ENCODE measurements around the gene G2E3.
"Not testable (repeated sequence)": the region's sequence is repeated elsewhere in the genome, so short reads cannot be mapped to it uniquely, and the experiment has no call there.

G2E3 gene

DNA sequence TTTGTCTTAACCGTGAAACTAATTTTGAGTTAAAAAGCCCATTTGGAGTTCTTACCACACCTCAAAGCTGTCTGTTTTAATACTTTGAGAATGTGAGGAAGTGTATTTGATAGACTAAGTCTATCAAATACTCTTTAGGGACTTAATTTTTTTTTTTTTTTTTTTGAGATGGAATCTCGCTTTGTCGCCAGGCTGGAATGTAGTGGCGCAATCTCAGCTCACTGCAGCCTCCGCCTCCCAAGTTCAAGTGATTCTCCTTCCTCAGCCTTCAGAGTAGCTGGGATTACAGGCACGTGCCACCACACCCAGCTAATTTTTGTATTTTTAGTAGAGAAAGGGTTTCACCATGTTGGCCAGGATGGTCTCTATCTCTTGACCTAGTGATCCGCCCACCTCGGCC is 70.5 kb downstream of the G2E3 start:
- DNase-seq (ENCODE audit: low spot score in 2 of 2); H3K27ac Mint-ChIP-seq; ATAC-seq (ENCODE audit: low read depth): not testable (repeated sequence)

DNA sequence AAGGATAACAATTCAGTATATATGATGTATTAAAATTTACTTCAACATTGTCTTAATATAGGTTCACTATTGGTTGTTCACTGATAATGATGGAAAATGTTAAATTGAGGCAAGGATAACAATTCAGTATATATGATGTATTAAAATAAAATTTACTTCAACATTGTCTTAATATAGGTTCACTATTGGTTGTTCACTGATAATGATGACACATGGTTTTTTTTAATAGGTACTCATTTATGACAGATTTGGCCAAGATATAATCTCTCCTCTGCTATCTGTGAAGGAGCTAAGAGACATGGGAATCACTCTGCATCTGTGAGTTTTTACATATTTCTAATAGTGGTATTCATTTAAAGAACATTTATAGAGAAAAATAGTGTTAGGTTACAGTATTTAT is 71.3 kb downstream of the G2E3 start:
- no peaks in the 10 kb centered on the region for H3K27me3 Mint-ChIP-seq
- H3K4me3 Mint-ChIP-seq: no peak overlapping the region
- no peak for DNase-seq (ENCODE audit: low spot score in 2 of 2)

More for the DNA sequence above, 70.5 kb downstream of the G2E3 start:
- H3K27me3 Mint-ChIP-seq, H3K4me3 Mint-ChIP-seq, H3K9me3 Mint-ChIP-seq: not testable (repeated sequence)
- Mint-ChIP-seq H3K4me1 (peaks cover 15% of the 10 kb centered on the region), H3K36me3 (peaks cover 15% of the 10 kb centered on the region)

DNA sequence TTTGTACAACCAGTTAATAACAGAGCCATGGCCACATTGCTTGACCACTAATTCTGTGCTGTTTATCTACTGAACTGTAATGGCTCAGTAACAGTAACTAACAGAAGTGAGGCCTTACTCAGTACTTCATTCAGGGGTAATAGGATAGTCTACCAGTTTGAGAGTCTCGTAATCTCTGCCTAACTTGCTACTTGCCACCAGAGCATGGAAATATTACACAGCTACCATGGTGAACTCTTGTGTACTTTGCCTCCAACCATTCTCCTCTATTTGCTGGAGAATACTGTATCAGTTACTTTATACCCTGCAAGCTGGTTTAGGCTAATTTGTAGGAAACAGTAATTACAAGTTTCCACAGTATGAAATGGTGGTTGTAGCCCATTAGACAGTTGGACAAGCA is 73.8 kb downstream of the G2E3 start:
- Mint-ChIP-seq H3K36me3 (peaks cover 23% of the 10 kb centered on the region), H3K9me3 (no peaks in the 10 kb centered on the region), H3K4me1 (peaks cover 11% of the 10 kb centered on the region), H3K4me3 (no peak overlapping the region), H3K27me3 (no peaks in the 10 kb centered on the region), H3K27ac (no peak overlapping the region)
- no peak for ATAC-seq (ENCODE audit: low read depth)
- DNase-seq (ENCODE audit: low spot score in 2 of 2): no peak

More for the DNA sequence above, 71.3 kb downstream of the G2E3 start:
- no peak for ATAC-seq (ENCODE audit: low read depth)
- H3K9me3 Mint-ChIP-seq: no peaks in the 10 kb centered on the region
- H3K36me3 Mint-ChIP-seq: peaks cover 12% of the 10 kb centered on the region
- peaks cover 10% of the 10 kb centered on the region for H3K4me1 Mint-ChIP-seq
- H3K27ac Mint-ChIP-seq: no peak overlapping the region

GRCh38 chr14:30638926-30639325 is 80.0 kb downstream of the G2E3 start:
- H3K36me3 Mint-ChIP-seq: peaks cover 24% of the 10 kb centered on the region
- no peak overlapping the region for H3K4me3 Mint-ChIP-seq
- no peaks in the 10 kb centered on the region for H3K9me3 Mint-ChIP-seq
- no peak for ATAC-seq (ENCODE audit: low read depth)
- no peak overlapping the region for H3K27ac Mint-ChIP-seq
- DNase-seq (ENCODE audit: low spot score in 2 of 2): no peak
- no peaks in the 10 kb centered on the region for H3K27me3 Mint-ChIP-seq
- peaks cover 6% of the 10 kb centered on the region for H3K4me1 Mint-ChIP-seq

DNA sequence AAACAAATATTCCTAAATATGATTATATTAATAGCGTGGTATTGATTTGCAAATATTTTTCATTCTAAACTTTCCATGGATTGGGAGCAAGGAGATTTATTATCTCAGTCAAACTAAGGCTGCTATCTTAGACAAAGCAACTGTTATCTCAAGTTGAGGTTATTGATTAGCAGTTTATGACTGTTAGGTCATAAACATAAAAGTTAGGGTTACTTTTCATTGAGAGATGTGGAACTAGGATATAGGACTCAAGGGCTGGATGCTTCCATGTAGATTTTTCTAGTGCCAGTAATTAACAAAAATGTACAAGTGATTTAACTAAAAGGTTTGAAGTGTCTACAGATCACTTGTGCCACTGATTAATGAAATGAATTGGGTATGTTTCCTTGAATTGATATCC is 82.2 kb downstream of the G2E3 start:
- Mint-ChIP-seq H3K9me3 (peaks cover 9% of the 10 kb centered on the region), H3K4me1 (peaks cover 4% of the 10 kb centered on the region), H3K27ac (no peak overlapping the region), H3K36me3 (peaks cover 40% of the 10 kb centered on the region), H3K27me3 (no peaks in the 10 kb centered on the region), H3K4me3 (no peak overlapping the region)
- DNase-seq (ENCODE audit: low spot score in 2 of 2): no peak
- ATAC-seq (ENCODE audit: low read depth): no peak

GRCh38 chr14:30644462-30644861 is 85.5 kb downstream of the G2E3 start:
- not testable (repeated sequence) for ATAC-seq (ENCODE audit: low read depth); DNase-seq (ENCODE audit: low spot score in 2 of 2); H3K27me3 Mint-ChIP-seq; H3K4me1 Mint-ChIP-seq; H3K9me3 Mint-ChIP-seq; H3K4me3 Mint-ChIP-seq; H3K27ac Mint-ChIP-seq
- H3K36me3 Mint-ChIP-seq: peaks cover 35% of the 10 kb centered on the region

GRCh38 chr14:30645600-30645999 is 86.6 kb downstream of the G2E3 start:
- peaks cover 9% of the 10 kb centered on the region for H3K9me3 Mint-ChIP-seq
- H3K4me1 Mint-ChIP-seq: no peaks in the 10 kb centered on the region
- DNase-seq (ENCODE audit: low spot score in 2 of 2): no peak
- no peak overlapping the region for H3K4me3 Mint-ChIP-seq
- peaks cover 36% of the 10 kb centered on the region for H3K36me3 Mint-ChIP-seq
- no peaks in the 10 kb centered on the region for H3K27me3 Mint-ChIP-seq
- no peak for ATAC-seq (ENCODE audit: low read depth)
- H3K27ac Mint-ChIP-seq: peak overlapping the region; percentile 16

DNA sequence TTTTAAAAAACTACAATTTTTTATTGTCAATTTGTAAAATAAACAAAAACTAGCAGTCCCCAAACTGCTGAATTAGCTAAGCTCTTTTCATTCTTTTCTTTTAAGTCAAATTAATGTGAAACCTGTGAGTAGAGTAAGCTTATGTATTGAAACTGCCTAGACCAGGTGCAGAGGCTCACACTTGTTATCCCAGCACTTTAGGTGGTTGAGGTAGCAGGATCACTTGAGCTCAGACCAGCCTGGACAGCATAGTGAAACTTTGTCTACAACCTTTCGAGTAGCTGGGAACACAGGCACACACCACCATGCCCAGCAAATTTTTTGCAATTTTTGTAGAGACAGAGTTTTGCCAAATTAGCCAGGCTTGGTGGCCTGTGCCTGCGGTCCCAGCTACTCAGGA is 89.5 kb downstream of the G2E3 start:
- Mint-ChIP-seq H3K36me3 (peaks cover 40% of the 10 kb centered on the region), H3K4me1 (no peaks in the 10 kb centered on the region), H3K9me3 (peaks cover 9% of the 10 kb centered on the region), H3K4me3 (no peak overlapping the region), H3K27me3 (no peaks in the 10 kb centered on the region), H3K27ac (no peak overlapping the region)
- no peak for ATAC-seq (ENCODE audit: low read depth)
- DNase-seq (ENCODE audit: low spot score in 2 of 2): no peak

DNA sequence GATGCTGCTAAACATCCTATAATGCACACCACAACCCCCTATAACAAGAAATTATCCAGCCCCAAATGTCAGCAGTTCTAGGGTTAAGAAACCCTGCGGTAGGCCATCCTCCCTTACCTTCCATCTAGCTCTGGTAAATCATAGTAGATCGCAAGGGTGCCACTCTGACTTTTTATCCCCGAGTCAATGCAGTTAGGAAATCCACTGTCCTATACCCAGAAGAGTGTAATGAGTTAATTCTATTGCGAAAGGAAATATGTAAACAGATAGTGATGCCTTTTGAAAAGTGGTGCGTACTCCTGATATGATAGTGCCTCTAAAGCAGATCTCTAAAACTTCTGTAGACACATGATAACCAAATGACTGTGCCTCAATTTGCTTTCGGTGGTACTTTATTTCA is 93.0 kb downstream of the G2E3 start:
- Mint-ChIP-seq H3K27ac (no peak overlapping the region), H3K4me1 (no peaks in the 10 kb centered on the region), H3K9me3 (no peaks in the 10 kb centered on the region), H3K27me3 (no peaks in the 10 kb centered on the region), H3K4me3 (no peak overlapping the region), H3K36me3 (peaks cover 16% of the 10 kb centered on the region)
- no peak for DNase-seq (ENCODE audit: low spot score in 2 of 2)
- no peak for ATAC-seq (ENCODE audit: low read depth)

GRCh38 chr14:30655124-30655523 is 96.2 kb downstream of the G2E3 start:
- Mint-ChIP-seq H3K27me3 (no peaks in the 10 kb centered on the region), H3K4me3 (no peak overlapping the region), H3K27ac (no peak overlapping the region), H3K4me1 (no peaks in the 10 kb centered on the region), H3K9me3 (no peaks in the 10 kb centered on the region), H3K36me3 (peaks cover 18% of the 10 kb centered on the region)
- no peak for DNase-seq (ENCODE audit: low spot score in 2 of 2)
- no peak for ATAC-seq (ENCODE audit: low read depth)

- no peak for ATAC-seq (ENCODE audit: low read depth)
- Mint-ChIP-seq H3K4me1 (no peaks in the 10 kb centered on the region), H3K27me3 (no peaks in the 10 kb centered on the region), H3K9me3 (no peaks in the 10 kb centered on the region), H3K27ac (no peak overlapping the region), H3K36me3 (peaks cover 17% of the 10 kb centered on the region), H3K4me3 (no peak overlapping the region)
- no peak for DNase-seq (ENCODE audit: low spot score in 2 of 2)
Measured at GRCh38 chr14:30655658-30656057, 96.7 kb downstream of the G2E3 start.

- no peak overlapping the region for H3K4me3 Mint-ChIP-seq
- H3K27me3 Mint-ChIP-seq: no peaks in the 10 kb centered on the region
- no peaks in the 10 kb centered on the region for H3K4me1 Mint-ChIP-seq
- H3K9me3 Mint-ChIP-seq: no peaks in the 10 kb centered on the region
- DNase-seq (ENCODE audit: low spot score in 2 of 2) (peak; percentile 15 to 28), ATAC-seq (ENCODE audit: low read depth) (peak; percentile 72)
- peaks cover 17% of the 10 kb centered on the region for H3K36me3 Mint-ChIP-seq
- H3K27ac Mint-ChIP-seq: no peak overlapping the region
Measured at GRCh38 chr14:30656190-30656632, 97.3 kb downstream of the G2E3 start.

GRCh38 chr14:30657050-30657449 is 98.1 kb downstream of the G2E3 start:
- no peak for DNase-seq (ENCODE audit: low spot score in 2 of 2)
- H3K36me3 Mint-ChIP-seq: peaks cover 12% of the 10 kb centered on the region
- no peak for ATAC-seq (ENCODE audit: low read depth)
- H3K27me3 Mint-ChIP-seq: no peaks in the 10 kb centered on the region
- no peaks in the 10 kb centered on the region for H3K4me1 Mint-ChIP-seq
- no peak overlapping the region for H3K27ac Mint-ChIP-seq
- no peaks in the 10 kb centered on the region for H3K9me3 Mint-ChIP-seq
- no peak overlapping the region for H3K4me3 Mint-ChIP-seq

- no peaks in the 10 kb centered on the region for H3K27me3 Mint-ChIP-seq
- ATAC-seq (ENCODE audit: low read depth) (no peak), DNase-seq (ENCODE audit: low spot score in 2 of 2) (no peak)
- no peak overlapping the region for H3K4me3 Mint-ChIP-seq
- no peak overlapping the region for H3K27ac Mint-ChIP-seq
- H3K9me3 Mint-ChIP-seq: no peaks in the 10 kb centered on the region
- no peaks in the 10 kb centered on the region for H3K4me1 Mint-ChIP-seq
- H3K36me3 Mint-ChIP-seq: peaks cover 13% of the 10 kb centered on the region
Measured at GRCh38 chr14:30657606-30658163, 98.7 kb downstream of the G2E3 start.

DNA sequence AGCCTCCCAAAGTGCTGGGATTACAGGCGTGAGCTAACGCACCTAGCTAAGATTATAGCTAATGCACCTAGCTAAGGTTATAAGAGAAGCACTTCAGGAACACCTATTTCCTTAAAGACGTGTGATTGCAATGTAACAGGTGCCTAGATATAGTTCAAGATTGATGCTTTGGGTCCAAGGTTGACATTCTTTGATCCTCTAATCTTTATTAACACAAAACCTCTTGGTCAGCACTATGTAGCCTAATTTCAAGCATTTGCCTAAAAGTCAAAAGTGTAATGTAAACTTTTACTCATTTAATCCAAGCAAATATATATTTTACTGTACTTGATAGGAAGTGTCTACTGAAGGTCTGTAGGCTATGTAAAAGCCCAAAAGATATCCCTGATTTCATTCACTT is 99.7 kb downstream of the G2E3 start:
- Mint-ChIP-seq H3K4me1 (no peaks in the 10 kb centered on the region), H3K27me3 (no peaks in the 10 kb centered on the region), H3K36me3 (peaks cover 13% of the 10 kb centered on the region), H3K4me3 (no peak overlapping the region), H3K27ac (no peak overlapping the region), H3K9me3 (no peaks in the 10 kb centered on the region)
- ATAC-seq (ENCODE audit: low read depth) (no peak), DNase-seq (ENCODE audit: low spot score in 2 of 2) (no peak)
